HG03378 (cell line): ENCODE data around the gene MSH2.

ENCODE experiments used
- ATAC-seq: cut with Tn5 transposase; IDR thresholded peaks from one replicate; pipeline ENCODE4 v1.9.1; 2021; ENCODE audit warnings: mild to moderate bottlenecking, moderate library complexity; ENCODE audit not compliant: unreplicated experiment

The MSH2 gene

DNA sequence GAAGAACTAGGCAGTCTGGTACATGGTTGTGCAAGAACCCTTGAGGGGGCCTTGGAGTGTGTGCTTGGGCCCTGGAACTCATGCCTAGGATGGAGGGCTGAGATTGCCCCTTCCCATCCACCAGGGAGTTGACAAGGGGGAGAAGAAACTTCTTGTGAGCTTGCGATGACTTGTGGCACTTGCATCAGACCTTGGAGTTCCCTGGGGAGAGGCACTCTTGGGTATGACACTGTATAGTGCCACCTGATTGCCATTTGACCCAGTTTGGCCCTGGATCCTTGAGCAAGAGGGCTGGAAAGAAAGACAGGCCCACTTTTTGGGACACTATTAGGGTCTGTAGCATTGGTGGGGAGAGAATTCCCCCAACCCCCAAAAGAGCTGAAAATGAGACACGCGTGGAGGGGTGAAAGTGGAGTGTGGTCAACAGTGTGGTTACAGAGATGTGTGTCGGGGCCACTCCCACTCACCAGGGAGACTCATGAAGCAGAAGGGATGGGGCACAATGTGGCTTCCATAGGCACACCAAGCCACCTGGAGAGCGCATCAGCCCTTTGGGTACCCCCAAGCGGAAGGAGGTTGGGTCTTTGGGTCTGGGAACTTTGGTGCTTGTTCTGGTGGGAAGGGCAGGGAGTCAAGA lies 101.3 kb downstream of the MSH2 start:
- ATAC-seq, result peak; percentile 23

DNA sequence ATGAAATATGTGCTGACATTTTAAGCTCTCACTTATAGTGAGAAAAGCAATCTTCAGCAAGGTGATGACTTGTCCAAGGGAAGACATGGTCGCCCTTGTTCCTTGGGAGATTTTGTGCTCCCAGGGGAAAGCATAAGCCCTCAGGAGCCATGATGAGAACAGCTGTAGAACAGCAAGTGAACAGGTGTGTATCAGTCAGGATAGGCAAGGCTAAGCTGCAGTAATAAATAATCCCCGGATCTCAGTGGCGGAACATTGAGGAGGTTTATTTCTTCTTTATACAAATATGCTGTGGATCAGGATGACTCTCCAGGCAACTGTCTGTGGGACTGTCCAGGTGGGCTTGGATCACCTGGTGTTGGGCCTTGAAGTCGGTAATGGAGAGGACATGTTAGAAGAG lies 103.1 kb downstream of the MSH2 start:
- ATAC-seq, result no peak

DNA sequence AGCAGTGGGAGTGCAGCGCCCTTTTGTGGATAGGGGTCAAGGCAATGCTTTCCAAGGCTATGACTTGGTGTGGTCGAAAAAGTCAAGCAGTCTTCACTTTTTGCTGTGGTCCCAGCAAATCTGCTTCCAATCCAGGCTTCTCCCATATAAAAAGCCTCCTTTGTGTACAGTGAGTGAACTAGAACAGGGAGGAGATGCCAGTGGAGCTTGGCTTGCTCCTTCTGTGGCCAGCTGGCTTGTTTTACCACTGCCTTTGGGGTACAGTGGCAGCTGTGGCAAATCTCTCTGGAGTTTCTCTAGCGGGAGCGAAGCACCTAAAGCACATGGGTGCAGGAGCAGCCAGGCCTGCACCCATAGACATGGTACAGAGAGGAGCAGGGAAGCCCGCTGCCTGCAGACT lies 103.5 kb downstream of the MSH2 start:
- no peak for ATAC-seq

DNA sequence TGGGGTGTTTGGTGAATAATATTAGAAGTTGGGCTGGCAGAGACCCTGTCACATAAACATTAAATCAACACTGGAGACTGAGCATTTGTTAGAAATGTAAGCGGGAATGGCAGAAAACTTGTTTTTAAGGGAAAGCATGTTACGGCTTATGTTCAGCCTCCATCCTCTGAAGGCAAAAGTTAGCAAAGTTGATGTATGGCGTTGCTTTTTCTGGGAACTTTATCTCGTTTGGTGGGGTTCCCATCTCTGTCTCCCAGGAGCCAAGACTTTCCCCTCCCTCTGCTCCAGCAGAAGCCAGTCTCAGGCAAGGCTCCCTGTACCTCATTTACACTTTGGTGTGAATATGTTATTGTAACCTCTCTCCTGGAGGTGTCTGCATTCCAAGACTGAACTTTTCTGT lies 105.1 kb downstream of the MSH2 start:
- no peak for ATAC-seq

DNA sequence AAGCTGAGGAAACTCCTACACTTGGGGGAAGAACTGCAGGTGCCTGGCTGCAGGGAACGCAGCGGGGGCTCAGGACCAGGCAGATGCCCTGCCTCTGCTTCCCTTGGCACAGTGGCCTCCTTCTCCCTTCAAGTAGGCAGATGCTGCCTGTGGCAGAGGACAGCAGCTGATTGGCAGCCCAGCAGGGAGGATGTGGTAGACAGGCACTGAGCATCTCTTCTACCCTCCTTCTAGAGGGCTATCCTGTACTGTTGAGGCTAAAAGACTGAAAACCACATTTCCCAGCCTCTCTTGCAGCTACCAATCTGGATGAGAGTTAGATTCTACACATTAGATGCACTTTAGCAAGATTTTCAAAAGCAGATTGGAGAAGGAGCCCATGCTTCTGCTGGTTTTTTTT lies 105.7 kb downstream of the MSH2 start:
- ATAC-seq, result no peak

DNA sequence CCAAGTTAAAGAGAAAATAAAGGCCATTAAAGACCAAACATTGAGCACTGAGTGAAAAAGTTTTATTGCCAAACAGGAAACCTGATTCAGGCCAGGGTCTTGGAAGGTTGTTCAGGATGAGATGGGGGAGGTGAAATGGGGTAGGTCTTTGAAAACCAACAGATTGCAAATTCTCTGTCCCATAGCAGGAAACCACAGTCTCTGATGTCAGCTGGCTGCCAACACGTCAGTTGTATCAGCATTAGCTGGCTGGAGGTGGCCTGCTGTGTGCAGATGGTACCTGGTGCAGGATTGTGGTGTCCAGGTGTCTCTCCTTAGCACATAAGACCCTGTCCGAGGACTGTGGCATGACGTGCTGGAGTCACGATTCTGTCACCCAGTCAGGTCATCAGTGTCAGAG lies 106.3 kb downstream of the MSH2 start:
- ATAC-seq, result no peak

DNA sequence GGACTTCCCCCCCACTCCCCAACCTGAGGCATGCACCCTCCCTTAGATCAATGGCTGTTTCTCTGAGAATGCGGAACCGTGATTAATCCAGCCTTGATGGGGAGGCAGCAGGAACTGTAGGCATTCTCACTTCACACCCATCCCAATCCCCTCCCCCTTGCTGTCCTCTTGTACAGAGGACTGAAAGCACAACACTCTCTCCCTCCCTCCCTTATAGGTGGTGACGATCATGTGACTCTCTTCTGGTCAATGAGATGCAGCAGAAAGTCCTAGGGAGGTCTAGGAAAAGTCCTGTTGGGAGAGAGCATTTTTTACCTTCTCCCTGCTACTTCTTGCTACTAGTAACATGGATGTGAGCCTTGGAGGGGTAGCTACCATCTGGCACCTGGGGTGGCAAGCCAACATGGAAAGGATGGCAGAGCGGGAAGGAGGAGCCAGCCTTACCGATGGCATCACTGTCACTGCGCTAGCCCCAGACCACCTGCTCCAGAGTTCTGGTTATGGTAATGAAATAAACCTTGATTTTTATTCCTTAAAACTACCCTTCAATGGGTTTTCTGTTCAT lies 106.9 kb downstream of the MSH2 start:
- no peak for ATAC-seq

DNA sequence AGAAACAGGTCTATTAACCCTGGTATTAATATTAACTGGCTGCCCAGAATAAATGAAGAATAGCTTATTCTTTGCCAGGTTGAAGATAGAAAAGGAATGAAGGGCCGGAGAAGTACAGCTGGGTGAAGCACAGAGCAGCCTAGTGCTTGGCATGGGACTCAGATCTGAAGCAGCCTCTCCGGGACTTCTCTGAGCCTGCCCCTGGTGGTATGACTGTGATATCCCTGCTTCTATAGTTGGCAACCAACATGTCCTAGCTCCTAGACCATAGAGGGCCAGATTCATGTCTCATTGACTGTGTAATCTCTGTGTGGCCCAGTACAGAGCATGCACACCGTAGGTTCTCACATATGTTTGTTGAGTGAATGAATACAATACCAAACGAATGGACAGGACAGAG lies 107.8 kb downstream of the MSH2 start:
- no peak for ATAC-seq

DNA sequence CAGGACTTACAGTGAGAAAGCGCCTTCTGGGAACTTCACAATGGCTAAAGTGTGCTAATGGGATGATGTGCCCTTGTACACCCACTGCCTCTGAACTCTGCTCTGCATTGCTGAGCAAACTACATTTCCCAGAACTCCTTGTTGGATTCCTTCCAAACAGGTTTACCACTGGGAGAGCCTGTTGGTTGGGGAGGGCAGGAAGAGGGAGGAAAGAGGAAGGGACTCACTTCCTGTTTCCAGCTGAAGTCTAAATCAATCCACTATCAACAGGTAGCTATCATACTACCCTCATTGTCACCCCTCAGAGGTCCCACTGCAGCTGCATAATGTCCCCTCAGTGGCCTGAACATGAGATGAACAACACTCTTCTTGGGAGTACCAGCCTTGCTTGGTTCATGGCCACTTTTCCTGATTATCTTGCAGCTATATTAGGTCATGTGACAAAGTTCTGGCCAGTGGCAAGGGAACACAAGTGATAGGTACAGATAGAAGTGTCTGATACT lies 109.7 kb downstream of the MSH2 start:
- ATAC-seq, result no peak

DNA sequence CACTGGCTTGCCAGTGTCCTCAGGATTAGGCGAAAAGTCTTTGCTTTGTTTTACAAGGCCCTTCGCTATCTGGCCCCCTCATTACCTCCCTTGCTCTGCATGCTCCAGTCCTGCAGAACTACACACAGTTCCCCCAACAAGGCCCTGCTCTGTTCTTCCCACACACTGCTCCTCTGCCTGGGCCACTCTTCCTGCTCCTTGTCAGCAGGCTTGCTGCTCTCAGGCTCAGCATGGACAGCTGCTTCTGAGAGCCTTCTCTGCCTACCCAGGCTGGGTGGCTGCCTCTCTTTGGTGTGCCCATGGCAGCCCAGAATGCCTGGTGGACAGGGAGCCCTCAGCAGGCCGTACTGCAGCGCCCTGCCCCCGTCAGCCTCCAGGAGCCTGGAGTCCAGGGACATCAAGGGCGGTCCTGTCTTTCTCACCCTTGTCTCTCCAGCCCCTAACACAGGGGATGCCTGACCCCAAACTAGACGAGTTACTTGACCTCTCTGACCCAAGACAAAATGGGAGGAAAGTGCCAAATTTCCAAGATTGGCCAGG lies 111.1 kb downstream of the MSH2 start:
- ATAC-seq, result no peak

DNA sequence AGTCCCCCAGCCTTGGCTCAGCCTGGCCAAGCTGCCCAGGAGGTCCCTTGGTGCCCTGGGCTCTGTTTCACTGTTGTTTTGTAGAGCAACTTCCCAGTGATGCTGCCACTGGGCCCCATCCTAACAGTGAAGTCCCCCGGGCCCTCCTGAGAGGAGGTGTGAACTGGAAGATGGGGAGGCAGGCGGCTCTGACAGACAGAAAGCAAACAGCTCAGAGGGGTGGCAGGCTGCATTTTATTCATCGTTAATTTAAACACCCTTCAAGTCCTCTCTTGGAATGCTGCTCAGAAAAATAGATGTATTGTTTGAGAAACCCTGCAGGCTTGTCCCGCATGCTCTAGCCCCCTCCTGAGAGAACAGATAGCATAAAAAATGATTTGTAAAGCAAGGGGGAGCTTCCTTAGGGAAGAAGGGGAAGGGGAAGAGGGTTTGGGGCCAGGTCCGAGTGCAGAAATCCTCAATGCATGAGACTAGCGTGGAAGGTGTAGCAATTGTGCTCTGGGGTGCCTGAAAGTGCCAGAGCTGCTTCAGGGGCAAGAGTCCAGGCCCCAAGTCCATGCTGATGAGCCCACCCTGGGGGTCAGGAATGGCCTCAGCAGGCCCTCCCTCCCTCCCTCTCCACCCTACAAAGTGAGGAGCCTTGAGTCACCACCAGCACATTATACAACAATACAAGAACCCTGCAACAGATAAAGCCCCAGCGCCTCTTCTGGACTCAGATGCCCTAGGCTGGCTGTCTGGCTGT lies 113.6 kb downstream of the MSH2 start:
- ATAC-seq, result no peak

DNA sequence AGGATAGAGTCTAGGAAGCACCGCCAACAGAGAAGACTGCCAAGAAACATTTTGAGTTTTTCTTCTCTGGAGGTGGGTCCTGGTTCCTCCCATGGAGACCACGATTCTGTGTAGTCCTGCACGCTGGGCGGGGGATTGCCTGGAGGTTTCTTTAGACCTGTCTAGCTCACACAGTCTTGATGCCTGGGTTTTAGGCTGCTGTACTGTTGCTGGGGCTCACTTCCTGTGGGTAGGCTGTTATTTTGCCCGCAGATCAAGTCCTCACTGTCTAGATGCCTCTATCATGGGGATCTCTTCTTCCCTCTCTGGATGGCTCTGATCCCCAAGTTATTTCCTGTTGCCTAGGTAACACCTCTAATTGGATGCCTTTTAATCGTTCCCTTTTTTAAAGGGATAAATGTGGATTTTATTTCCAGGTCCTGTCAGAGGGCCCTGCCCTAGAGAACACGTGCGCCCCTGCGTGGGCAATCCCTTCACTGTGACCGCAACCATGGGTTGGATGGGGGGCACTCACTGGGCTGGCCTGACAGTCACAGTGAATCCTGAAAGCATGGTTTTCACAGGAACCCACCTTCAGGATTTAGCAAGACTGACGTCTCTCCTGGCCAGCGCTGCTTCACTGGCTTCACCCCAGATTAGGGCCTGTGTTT lies 115.7 kb downstream of the MSH2 start:
- ATAC-seq, result no peak

DNA sequence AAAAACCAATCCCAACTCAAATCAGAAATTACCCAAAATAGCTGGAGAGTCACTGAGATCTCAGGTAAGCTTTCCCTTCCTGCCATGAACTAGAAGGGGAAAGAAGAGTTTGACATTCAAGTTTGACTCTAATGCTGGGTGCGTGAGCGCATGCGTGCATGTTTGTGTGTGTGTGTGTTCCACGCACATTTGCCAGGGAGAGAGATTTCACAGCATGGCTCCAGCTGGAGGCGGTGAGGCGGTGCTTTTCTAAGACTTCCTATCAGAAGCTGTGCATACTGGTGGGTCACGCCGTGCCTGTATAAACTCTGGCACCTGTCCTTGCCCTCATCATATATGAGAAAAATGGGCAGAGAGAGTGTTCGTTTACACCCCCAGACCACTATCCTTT lies 116.2 kb downstream of the MSH2 start:
- no peak for ATAC-seq

DNA sequence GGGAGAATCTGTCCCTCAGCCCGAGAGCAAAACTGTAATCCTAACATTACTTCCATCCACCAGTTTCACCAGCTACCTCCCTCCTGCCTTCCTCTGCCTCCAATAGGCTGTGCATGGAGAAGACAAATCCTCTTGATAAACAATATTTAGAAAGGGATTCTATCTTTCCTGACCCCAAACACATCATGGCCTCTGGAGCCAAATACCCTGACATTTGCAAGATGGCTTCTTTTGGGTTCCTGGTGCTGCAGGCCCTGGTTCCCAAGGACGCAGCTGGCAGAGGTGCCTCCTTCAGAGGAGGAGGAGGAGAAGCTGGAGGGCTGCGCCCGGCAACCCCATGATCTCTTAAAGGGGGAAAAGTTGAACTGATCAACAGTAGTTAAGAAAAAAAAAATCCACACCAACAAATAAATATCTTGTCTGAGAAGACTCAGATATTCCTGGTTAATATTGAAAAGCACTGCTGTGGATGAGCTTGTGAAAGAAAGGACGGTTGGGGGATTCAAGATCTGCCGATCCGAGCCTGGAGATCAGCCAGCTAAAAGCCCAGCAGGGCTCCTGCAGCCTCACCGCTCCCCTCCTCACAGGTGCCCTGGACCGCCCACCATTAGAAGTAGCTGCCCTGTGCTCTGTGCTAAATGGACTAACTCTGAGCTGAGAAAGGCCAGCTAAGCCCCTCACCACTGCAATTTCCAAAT lies 116.8 kb downstream of the MSH2 start:
- ATAC-seq, result no peak

DNA sequence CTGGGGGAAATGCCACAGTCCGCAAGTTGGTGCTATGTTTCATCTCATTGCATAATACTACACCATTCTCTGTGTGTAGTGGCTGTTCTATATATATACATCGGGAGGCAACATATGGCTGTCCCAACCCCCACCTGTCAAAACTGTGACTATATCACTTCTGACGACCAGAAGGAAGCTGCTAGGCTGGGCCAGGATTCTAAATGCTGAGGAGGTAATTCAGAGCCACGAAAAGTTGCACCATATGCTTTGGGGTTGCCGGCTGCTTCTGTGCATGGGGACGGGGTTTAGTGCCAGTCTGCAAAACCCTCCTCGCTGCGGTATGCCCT lies 117.3 kb downstream of the MSH2 start:
- no peak for ATAC-seq

DNA sequence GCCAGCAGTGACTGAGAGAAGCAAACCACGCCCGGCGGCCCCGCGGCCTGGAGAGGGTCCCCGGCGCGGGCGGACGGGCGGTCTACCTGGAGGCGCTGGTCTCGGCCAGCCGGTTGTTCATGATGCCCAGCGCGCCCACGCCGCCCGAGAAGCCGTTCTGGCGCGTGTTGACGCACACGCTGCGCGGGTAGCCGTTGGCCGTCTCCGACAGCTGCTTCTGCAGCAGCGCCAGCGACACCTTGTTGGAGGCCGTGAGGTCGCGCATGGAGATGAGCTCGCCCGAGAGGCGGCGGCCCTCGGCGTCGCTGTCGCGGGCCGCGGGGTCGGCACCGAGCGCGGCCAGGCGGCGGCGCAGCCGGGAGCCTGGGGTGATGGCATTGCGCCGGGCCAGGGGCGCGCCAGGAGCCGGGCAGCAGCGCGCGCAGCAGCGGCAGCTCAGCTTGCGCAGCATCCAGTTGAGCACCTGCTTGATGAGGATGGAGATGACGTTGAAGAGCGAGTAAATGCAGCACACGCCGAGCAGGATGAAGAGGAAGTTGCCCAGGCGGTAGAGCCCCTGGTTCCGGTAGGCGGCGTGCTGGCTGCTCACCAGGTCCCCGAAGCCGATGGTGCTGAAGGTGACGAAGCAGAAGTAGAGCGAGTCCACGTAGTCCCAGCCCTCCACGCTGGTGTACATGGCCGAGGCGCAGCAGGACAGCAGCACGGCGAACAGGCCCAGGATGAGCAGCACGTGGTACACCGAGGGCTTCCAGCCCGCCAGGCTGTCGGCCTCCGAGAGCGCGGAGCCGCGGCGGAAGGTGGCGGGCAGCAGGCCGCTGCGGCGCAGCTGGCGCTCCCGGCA lies 118.1 kb downstream of the MSH2 start:
- peak; percentile 81 for ATAC-seq

DNA sequence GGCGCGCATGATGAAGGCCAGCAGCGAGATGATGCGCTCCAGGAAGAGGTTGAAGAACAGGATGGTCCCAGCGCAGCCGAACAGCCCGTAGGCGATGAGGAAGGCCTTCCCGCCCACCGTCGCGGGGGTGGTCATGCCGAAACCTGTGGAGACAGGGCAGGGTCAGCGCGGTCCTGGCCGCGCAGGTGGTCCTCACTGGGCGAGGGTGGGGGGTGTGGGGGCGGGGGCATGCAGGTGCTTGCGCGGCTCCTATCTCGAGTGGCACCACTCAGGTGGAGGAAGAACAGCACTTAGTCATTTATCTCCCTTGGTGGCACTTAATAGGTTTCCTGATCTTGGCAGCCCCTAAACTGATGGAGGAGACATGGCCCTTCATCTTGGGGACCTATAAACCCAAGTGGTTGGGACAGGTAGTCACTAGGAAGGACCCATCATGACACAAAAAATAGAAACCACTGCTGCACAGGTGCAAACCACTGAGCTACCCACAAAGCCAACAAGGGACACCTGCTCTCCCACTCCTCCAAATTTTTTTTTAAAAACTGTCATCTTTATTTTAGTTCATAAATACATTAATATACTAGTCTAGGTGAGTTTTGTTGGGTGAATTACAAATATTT lies 118.8 kb downstream of the MSH2 start:
- no peak for ATAC-seq

DNA sequence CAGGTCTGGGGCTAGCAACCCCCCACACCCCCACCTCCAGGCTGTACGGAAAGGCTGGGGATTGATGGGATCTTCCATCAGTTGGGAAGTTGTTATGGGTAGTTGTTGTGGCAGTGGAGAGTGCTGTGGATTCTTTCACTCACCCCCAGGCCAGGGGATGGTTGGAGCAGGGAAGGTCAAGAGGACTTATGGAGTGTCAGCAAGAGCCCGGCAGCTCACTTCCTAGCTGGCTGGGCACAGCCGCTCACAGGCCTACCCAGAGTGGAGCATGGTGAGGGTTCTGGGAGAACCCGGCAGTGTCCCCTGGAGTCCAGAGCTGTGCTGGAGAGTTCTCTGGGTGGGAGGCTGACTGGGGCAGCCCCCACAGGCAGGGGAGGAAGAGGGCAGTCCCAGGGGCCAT lies 122.2 kb downstream of the MSH2 start:
- no peak for ATAC-seq

DNA sequence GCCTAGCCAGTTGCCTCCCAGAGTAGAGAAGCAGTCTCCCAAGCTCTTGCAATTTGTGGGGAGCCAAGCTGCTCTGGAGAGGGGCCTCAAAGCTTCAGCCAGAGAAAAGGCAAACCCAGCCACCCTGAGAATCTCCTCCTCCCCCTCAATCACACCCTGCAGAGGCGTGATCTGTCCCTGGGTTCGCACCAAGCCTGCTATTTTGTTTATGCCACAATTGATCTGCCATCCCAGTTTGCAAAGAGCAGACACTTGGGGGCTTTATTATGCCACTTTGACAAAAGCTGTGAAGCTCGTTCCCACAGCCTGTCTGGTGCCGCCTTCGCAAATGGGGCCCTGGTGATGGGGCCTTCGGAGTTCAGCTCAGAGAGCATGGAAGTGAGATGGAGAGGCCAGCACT lies 125.5 kb downstream of the MSH2 start:
- ATAC-seq, result no peak

DNA sequence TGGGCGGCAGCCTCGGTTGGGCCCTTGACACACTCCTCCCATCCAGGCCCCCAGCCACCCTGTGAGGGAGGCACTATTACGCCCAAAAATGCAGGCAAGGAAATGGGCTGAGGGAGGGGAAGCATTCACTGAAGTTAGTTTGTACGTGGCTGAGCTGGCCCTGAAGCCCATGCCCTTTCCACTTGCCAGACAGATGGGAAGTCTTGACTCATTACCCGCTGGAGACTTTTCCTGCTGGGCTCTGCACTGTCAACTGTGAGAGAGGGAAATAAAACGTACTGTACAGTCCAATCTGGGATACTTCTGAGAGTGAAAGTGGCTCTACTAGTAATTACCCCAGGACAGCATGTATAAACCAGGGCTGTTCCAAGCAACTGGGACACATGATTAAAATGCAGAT lies 125.9 kb downstream of the MSH2 start:
- ATAC-seq, result no peak
